Stimulated activated CD8-positive, alpha-beta memory T cell treated with anti-CD3 and anti-CD28 coated beads, Interleukin-4, amount 100 ng/mL, for 4 hours (primary cell): ENCODE data around the gene RIMS3.
"Not testable (repeated sequence)": the region's sequence is repeated elsewhere in the genome, so short reads cannot be mapped to it uniquely, and the experiment has no call there.

Source experiments
- DNase-seq, 2 donors: peaks; one replicate each; pipeline ENCODE4 v3.0.0-alpha.2; 2020; ENCODE audit warnings: low read depth in 2 of 2, low spot score in 1 of 2

RIMS3 gene

DNA sequence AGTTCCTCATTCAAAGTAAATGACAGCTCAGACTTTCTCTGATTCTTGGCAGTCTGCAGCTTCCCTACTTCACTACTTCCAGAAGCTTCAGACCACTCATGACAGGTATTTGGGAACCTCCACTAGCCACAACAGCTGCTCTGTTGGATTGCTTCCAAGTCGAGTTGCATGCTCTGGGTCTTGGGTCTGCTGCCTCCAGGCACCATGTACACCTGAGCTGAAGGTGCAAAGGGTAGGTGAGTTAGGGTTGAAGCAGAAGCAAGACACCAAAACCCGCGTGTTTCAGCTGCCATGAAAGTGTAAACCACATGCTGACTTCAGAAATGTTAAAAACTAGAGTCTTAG, 71.3 kb downstream of the RIMS3 start:
- no peak for DNase-seq

DNA sequence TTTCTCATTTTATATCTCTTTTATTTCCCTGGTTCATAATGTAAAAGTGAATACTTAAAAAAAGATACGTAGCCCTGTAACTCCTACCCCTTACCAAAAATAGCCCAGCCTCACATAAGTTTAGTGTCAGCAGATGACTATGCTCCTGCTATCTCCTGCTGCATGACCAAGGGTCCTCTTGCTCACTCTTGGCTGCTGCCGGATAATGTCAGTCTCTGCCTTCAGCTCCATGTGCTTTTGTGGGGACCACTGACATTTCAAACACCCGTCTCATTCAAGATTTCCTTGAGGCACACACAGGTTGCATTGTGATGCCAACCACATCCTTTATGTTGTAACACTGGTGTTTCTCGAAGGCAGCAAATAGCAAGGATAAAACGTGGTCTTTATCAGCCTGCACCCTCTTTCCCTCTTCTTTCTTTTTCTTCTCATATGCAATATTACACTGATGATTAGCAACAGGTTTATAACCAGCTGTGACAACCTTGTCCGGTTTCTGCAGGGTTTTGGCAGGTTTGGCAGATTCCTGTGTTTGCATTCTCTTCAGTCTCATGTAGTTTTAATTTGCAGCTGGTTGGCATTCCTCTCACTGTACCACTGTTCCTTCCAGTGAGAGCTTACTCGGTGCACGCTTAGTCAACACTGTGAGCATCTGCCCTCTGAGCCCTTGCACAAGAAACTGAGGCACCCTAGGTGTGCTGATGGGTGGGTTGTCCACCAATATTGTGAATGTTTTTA, 71.9 kb downstream of the RIMS3 start:
- DNase-seq, result no peak

DNA sequence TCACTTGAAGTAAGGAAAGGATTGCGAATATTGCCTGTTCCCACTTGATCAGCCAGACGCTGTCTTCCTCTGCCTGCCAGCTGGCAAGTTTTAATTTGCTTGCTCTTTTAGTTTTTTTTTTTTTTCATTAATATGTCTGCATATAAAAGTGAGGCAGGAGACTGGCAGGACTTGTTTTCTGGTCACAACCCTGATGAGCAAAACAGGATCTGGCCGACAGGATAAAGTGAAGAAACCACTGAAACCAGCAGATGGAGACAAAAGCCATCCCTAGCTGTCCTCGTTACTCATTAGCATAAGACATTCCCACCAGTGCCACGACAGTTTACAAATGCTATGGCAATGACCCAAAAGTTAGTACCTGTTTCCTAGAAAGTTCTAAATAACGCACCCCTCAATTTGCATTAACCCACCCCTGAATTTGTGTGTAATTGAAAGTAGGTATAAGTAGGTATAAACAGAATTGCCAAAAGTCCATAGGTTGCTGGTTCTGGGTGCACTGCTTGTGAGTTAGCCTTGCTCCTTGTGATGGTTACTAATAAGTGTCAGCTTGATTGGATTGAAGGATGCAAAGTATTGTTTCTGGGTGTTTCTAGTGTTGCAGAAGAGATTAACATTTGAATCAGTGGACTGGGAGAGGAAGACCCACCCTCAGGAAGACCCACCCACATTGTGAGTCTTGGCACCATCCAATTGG, 73.2 kb downstream of the RIMS3 start:
- no peak for DNase-seq

DNA sequence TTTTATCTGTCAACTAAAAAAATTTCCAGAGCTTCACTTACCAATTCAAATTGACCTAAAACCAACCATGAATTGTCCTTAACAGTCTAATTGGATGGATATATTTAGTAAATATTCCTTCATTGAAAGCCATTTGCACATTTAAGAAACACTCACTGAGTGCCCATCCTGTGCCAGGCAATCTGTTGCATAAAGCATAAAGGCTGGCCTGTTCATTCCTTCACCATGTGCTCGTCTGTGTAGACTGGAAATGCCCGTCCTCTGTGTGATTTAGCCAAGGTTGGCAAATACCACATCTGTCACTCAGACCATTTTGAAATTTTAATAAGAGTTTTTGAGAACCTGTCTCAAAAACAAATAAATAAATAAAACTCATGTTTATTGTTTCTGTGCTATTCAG, 76.9 kb downstream of the RIMS3 start:
- no peak for DNase-seq

DNA sequence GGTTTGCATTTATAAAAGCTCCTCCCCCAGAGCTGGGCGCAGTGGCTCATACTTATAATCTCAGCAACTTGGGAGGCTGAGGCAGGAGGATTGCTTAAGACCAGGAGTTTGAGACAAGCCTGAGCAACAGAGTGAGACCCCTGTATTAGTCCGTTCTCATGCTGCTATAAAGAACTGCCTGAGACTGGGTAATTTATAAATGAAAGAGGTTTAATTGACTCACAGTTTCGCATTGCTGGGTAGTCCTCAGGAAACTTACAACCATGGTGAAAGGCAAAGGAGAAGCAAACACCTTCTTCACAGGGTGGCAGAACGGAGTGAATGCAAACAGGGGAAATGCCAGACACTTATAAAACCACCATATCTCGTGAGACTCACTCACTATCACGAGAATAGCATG, 81.5 kb downstream of the RIMS3 start:
- no peak for DNase-seq

DNA sequence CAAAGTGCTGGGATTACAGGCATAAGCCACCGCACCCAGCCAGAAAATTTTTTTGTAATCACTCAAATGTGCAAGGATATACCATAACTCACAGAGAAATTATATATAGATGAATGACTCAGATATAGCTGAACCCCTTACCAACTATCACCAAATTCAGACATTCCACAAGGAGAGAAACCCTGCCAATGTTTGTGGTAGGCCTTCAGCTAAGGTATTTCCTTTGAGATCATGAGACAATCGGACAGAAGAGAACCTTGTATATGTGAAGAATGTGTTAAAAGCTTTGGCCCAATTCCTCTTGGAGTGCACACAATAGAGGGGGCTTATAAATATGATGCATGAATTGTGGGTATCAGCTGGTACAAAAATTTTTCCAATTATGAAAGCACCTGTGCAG, 83.4 kb downstream of the RIMS3 start:
- DNase-seq, result no peak

DNA sequence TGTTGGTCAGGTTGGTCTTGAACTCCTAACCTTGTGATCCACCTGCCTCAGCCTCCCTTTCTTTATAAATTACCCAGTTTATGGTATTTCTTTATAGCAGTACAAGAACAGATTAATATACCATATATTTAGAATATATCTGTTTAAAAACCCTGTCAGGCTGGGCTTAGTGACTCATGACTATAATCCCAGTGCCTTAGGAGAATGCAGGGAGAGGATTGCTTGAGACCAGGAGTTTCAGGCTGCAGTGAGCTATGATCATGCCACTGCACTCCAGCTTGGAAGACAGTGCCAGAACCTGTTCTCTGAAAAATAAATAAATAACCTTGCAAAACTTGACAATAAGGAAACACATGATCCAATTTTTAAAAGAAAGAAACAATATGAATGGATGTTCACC, 90.1 kb downstream of the RIMS3 start:
- DNase-seq, result no peak

DNA sequence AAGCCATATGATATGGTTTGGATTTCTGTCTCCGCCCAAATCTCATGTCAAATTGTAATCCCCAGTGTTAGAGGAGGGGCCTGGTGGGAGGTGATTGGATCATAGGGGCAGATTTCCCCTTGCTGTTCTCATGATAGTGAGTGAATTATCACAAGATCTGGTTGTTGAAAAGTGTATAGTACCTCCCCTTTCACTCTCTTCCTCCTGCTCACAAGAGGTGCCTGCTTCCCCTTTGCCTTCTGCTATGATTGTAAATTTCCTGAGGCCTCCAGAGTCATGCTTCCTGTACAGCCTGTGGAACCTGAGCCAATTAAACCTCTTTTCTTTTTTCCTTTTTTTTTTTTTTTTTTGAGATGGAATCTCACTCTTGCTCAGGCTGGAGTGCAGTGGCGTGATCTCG, 90.7 kb downstream of the RIMS3 start:
- DNase-seq, result not testable (repeated sequence)
